ENCODE measurements around the gene ALDH16A1. TPM values are rescaled to one million over a fixed set of nuclear protein-coding genes. Genes with fewer than 3 reads are reported as not detected.

The ALDH16A1 gene
- total and polyA plus RNA-seq, 2 donors (not counting 1 experiment from before 2014, with no cell fraction given) = 65.8 to 105 TPM

DNA sequence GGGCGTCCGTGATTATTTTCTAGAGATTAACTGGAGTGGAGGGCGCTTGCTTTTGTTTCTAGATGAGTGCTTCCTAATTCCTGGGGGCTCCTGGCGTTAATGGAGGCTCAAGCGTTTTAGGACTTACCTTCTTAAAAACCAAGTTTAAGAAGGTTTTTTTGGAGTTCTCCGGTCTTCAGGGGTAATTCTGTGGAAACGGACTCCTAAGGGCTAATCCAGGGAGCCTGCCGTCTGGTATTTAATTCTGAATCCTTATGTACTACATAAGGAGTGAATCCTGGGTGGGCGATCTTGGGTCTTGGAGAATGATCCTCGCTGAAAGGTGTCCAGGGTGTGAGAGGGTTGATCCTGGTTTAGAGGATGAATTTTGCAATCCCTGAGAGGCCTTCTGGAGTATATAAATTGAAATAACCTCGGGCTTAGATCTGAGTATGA is 43.6 kb downstream of the ALDH16A1 start:
- POLR2A ChIA-PET = interaction anchor here (0.6 to 1.9 kb wide), 15 partner anchors 9 to 865 kb away, joined by 3 to 17 read pairs (median 5); partner anchors contain the start of genes ALDH16A1, FLT3LG, PIH1D1 and RCN3
- Histone ChIP-seq H3K4me1 (ENCODE audit: control insufficient read depth in 2 of 2, insufficient read depth in 2 of 2, low read length in 2 of 2) (peaks cover 30 to 55% of the 10 kb centered on the region in 2 donors), H3K9ac (ENCODE audit: low read length) (peak overlapping the region; percentile 98), H2AFZ (ENCODE audit: insufficient read depth, low read depth, low read length, poor library complexity, severe bottlenecking) (peak overlapping the region; percentile 64), H3K9me3 (ENCODE audit: control extremely low read depth in 1 of 3, control insufficient read depth in 2 of 3, insufficient read depth in 1 of 3, low read length in 2 of 3) (peaks cover 0 to 5% (median 0%) of the 10 kb centered on the region in 3 donors), H3K4me2 (replicated peaks; ENCODE audit: low read depth, low read length, poor library complexity, severe bottlenecking) (peak overlapping the region; percentile 81), H3K27ac (ENCODE audit: low read length in 2 of 2) (peak overlapping the region; percentile 97 to 99), H3K27me3 (replicated peaks in 1 of 4; ENCODE audit: control extremely low read depth in 1 of 4, control insufficient read depth in 3 of 4, insufficient read depth in 4 of 4, low read length in 3 of 4) (no peaks in the 10 kb centered on the region), H4K20me1 (ENCODE audit: control insufficient read depth, insufficient read depth, low read length, poor library complexity, severe bottlenecking) (peaks cover 39% of the 10 kb centered on the region), H3K36me3 (replicated peaks in 1 of 2; ENCODE audit: control extremely low read depth in 1 of 2, control insufficient read depth in 1 of 2, extremely low read depth in 1 of 2, insufficient read depth in 2 of 2, low read length in 1 of 2) (peaks cover 7 to 47% of the 10 kb centered on the region in 2 experiments), H3K79me2 (ENCODE audit: control insufficient read depth, insufficient read depth, low read length) (peaks cover 42% of the 10 kb centered on the region), H3K4me3 (ENCODE audit: control extremely low read depth in 1 of 5, extremely low read depth in 1 of 5, insufficient read depth in 1 of 5, low read depth in 2 of 5, low read length in 4 of 5) (peak overlapping the region; percentile 74 to 99 (median 98))
- ATAC-seq (ENCODE audit: low read depth) (no peak), DNase-seq (no peak)
- 0% methylated on average over 6 of the region's 11 CpGs for WGBS (ENCODE audit: insufficient coverage)
- no peaks in the 10 kb centered on the region for H3K27me3 Mint-ChIP-seq
- H3K4me1 Mint-ChIP-seq = peaks cover 68% of the 10 kb centered on the region
- TF ChIP-seq EZH2 (IDR thresholded peaks at IDR 0.05; ENCODE audit: borderline replicate concordance, insufficient read depth, low read depth, low read length, poor library complexity, severe bottlenecking) = no peak
- TF ChIP-seq CTCF (IDR thresholded peaks at IDR 0.05) = no peak
- H3K9me3 Mint-ChIP-seq (ENCODE audit: insufficient read depth) = no peaks in the 10 kb centered on the region
- H3K4me3 Mint-ChIP-seq = peak overlapping the region; percentile 98
- intact Hi-C loops (cut with micrococcal nuclease) = loop anchor here (1.0 to 5.0 kb wide), 7 partner anchors 9 to 372 kb away; partner anchors contain the start of genes AP2A1, PIH1D1, PRMT1 and RPL13A
- CTCF ChIA-PET = interaction anchor here (1.2 kb wide), 2 partner anchors 20 to 184 kb away, joined by 3 to 4 read pairs; no protein-coding TSS in a partner anchor
- H3K27ac Mint-ChIP-seq = peak overlapping the region; percentile 99

All from B cell (primary cell).